H9 (cell line): Measurements from ENCODE around the gene CXCR3. TPM values are rescaled to one million over a fixed set of nuclear protein-coding genes. Genes with fewer than 3 reads are reported as not detected.

Source experiments
- DNase-seq: peaks from one replicate; pipeline ENCODE4 v3.0.0-alpha.2; 2017
- H2AFZ ChIP-seq: one replicate; pipeline ENCODE4 v1.6.1; 2013; ENCODE audit warnings: mild to moderate bottlenecking, low read length, control low read depth, moderate library complexity
- H2AK5ac ChIP-seq: 2 replicates; pipeline ENCODE4 v1.6.1; 2013; ENCODE audit warnings: low read length, control low read depth, mixed read lengths; ENCODE audit not compliant: insufficient read length
- H2BK120ac ChIP-seq: one replicate; pipeline ENCODE4 v1.6.1; 2013; ENCODE audit warnings: low read depth, mild to moderate bottlenecking, low read length, control low read depth, inconsistent platforms; ENCODE audit not compliant: poor library complexity, severe bottlenecking
- H2BK12ac ChIP-seq: 2 replicates; pipeline ENCODE4 v1.6.1; 2013; ENCODE audit warnings: low read length, control low read depth, mixed read lengths, low read depth; ENCODE audit not compliant: insufficient read length
- H2BK15ac ChIP-seq: 2 replicates; pipeline ENCODE4 v1.6.1; 2013; ENCODE audit warnings: low read depth, low read length, control low read depth
- H2BK20ac ChIP-seq: one replicate; pipeline ENCODE4 v1.6.1; 2013; ENCODE audit warnings: low read depth, mild to moderate bottlenecking, low read length, control low read depth, inconsistent platforms; ENCODE audit not compliant: poor library complexity, severe bottlenecking
- H2BK5ac ChIP-seq: 2 replicates; pipeline ENCODE4 v1.6.1; 2013; ENCODE audit warnings: low read length, control low read depth, mixed read lengths; ENCODE audit not compliant: insufficient read length
- H3K14ac ChIP-seq: 2 replicates; pipeline ENCODE4 v1.6.1; 2013; ENCODE audit warnings: low read length, control low read depth; ENCODE audit not compliant: insufficient read depth
- H3K18ac ChIP-seq: 2 replicates; pipeline ENCODE4 v1.6.1; 2013; ENCODE audit warnings: low read depth, mild to moderate bottlenecking, mixed read lengths, low read length, control low read depth; ENCODE audit not compliant: insufficient read length
- H3K23ac ChIP-seq: 2 replicates; pipeline ENCODE4 v1.6.1; 2013; ENCODE audit warnings: low read length, control low read depth, mixed read lengths, low read depth; ENCODE audit not compliant: insufficient read length
- H3K23me2 ChIP-seq: 2 replicates; pipeline ENCODE4 v1.6.1; 2013; ENCODE audit warnings: low read depth, mild to moderate bottlenecking, mixed read lengths, low read length, control low read depth; ENCODE audit not compliant: insufficient read length, poor library complexity, severe bottlenecking
- H3K27ac ChIP-seq: 2 replicates; pipeline ENCODE4 v1.5.1; 2013; ENCODE audit warnings: low read length, control low read depth, mixed read lengths, low read depth; ENCODE audit not compliant: insufficient read length
- H3K27me3 ChIP-seq: 2 replicates; pipeline ENCODE4 v1.6.1; 2013; ENCODE audit warnings: low read length, control low read depth, inconsistent platforms; ENCODE audit not compliant: insufficient read depth
- H3K4ac ChIP-seq: 2 replicates; pipeline ENCODE4 v1.6.1; 2013; ENCODE audit warnings: low read depth, mild to moderate bottlenecking, control low read depth, inconsistent platforms, low read length, moderate library complexity
- H3K4me1 ChIP-seq: 2 replicates; pipeline ENCODE4 v1.6.1; 2013; ENCODE audit warnings: low read length, control low read depth, inconsistent platforms; ENCODE audit not compliant: insufficient read depth
- H3K4me2 ChIP-seq: 2 replicates; pipeline ENCODE4 v1.6.1; 2013; ENCODE audit warnings: low read length, control low read depth, mixed read lengths; ENCODE audit not compliant: insufficient read length, insufficient read depth
- H3K56ac ChIP-seq: 2 replicates; pipeline ENCODE4 v1.6.1; 2013; ENCODE audit warnings: low read depth, mild to moderate bottlenecking, mixed read lengths, low read length, control low read depth; ENCODE audit not compliant: insufficient read length
- H3K79me1 ChIP-seq: 2 replicates; pipeline ENCODE4 v1.6.1; 2013; ENCODE audit warnings: low read depth, mild to moderate bottlenecking, moderate library complexity, low read length, control low read depth, inconsistent platforms; ENCODE audit not compliant: insufficient read depth, poor library complexity, severe bottlenecking
- H3K79me2 ChIP-seq: 2 replicates; pipeline ENCODE4 v1.6.1; 2013; ENCODE audit warnings: low read length, control low read depth, inconsistent platforms; ENCODE audit not compliant: insufficient read depth
- H3K9ac ChIP-seq: 2 replicates; pipeline ENCODE4 v1.6.1; 2013; ENCODE audit warnings: low read length, control low read depth, mixed read lengths; ENCODE audit not compliant: insufficient read length; ENCODE audit errors: extremely low read depth
- H3K9me3 ChIP-seq: one replicate; pipeline ENCODE4 v1.6.1; 2013; ENCODE audit warnings: low read depth, low read length, inconsistent platforms; ENCODE audit not compliant: control insufficient read depth
- H3T11ph ChIP-seq: one replicate; pipeline ENCODE4 v1.6.1; 2013; ENCODE audit warnings: mild to moderate bottlenecking, low read length, control low read depth, inconsistent platforms
- H4K20me1 ChIP-seq: one replicate; pipeline ENCODE4 v1.6.1; 2013; ENCODE audit not compliant: control insufficient read depth, insufficient read length, insufficient read depth
- H4K5ac ChIP-seq: 2 replicates; pipeline ENCODE4 v1.6.1; 2013; ENCODE audit warnings: low read depth, mild to moderate bottlenecking, mixed read lengths, low read length, control low read depth; ENCODE audit not compliant: insufficient read length
- H4K8ac ChIP-seq: replicated peaks from 2 replicates; pipeline ENCODE4 v1.6.1; 2013; ENCODE audit warnings: low read length, control low read depth, mixed read lengths, low read depth; ENCODE audit not compliant: insufficient read length
- H4K91ac ChIP-seq: 2 replicates; pipeline ENCODE4 v1.6.1; 2013; ENCODE audit warnings: low read depth, mild to moderate bottlenecking, moderate library complexity, mixed read lengths, low read length, control low read depth; ENCODE audit not compliant: insufficient read length
- H3K27ac Mint-ChIP-seq, 3 experiments: 2 replicates in 2 of 3; 3 replicates in 1 of 3; pipeline ENCODE4 v1.8.0; 2020 to 2021; ENCODE audit warnings: mixed read lengths in 3 of 3, mild to moderate bottlenecking in 1 of 3, moderate library complexity in 1 of 3
- H3K27me3 Mint-ChIP-seq: 2 replicates; pipeline ENCODE4 v1.8.0; 2021; ENCODE audit warnings: low read depth, mild to moderate bottlenecking, moderate library complexity, mixed read lengths
- H3K36me3 Mint-ChIP-seq, 3 experiments: 2 replicates in 2 of 3; 3 replicates in 1 of 3; pipeline ENCODE4 v1.8.0; 2020 to 2021; ENCODE audit warnings: low read depth in 3 of 3, mixed read lengths in 3 of 3; ENCODE audit not compliant: insufficient read depth in 1 of 3
- H3K4me1 Mint-ChIP-seq, 2 experiments: 2 replicates each; pipeline ENCODE4 v1.8.0; 2020; ENCODE audit warnings: mixed read lengths in 2 of 2
- H3K4me3 Mint-ChIP-seq, 2 experiments: 2 replicates in 1 of 2; 3 replicates in 1 of 2; pipeline ENCODE4 v1.8.0; 2020 to 2021; ENCODE audit warnings: mild to moderate bottlenecking in 2 of 2, mixed read lengths in 2 of 2, moderate library complexity in 1 of 2
- H3K9me3 Mint-ChIP-seq, 2 experiments: 2 replicates in 1 of 2; 3 replicates in 1 of 2; pipeline ENCODE4 v1.8.0; 2020; ENCODE audit warnings: mild to moderate bottlenecking in 2 of 2, mixed read lengths in 2 of 2, moderate library complexity in 1 of 2
- WGBS: extraction: QIAGEN DNeasy Blood & Tissue Kit; methylation state at CpG from one replicate; pipeline ENCODE4 v1.1.7; 2013; ENCODE audit warnings: missing lambda C conversion rate, low lambda C conversion rate, mixed read lengths; ENCODE audit not compliant: insufficient read length; ENCODE audit errors: extremely low coverage; 5-methylcytosine and 5-hydroxymethylcytosine counted together
- total RNA-seq: library from RNA; stranded (reverse); gene quantifications from 2 replicates; pipeline ENCODE4 v1.2.1, GENCODE V29; 2021
- TF ChIP-seq, protein P1 (sequence below): fragments of 200-600 bp; sonication (generic); conservative IDR thresholded peaks from 3 replicates; pipeline ENCODE4 v1.8.0; 2021; ENCODE audit warnings: antibody characterized with exemption, mild to moderate bottlenecking

CXCR3 gene
- total RNA-seq, 1 experiment from 2014 or later: not detected

GRCh38 chrX:71615954-71616353, 2.4 kb downstream of the CXCR3 start:
- H2AFZ ChIP-seq: no peak overlapping the region
- no peak for DNase-seq
- no peak overlapping the region for H4K8ac ChIP-seq
- H3K18ac ChIP-seq: no peak overlapping the region
- Mint-ChIP-seq H3K4me3 (no peak overlapping the region), H3K9me3 (peaks cover 71 to 86% of the 10 kb centered on the region in 2 experiments), H3K4me1 (0 out of 4 replicates have a peak, but pooled peaks cover 0 to 5% of the 10 kb centered on the region in 2 experiments), H3K36me3 (peaks cover 9 to 32% (median 12%) of the 10 kb centered on the region in 3 experiments), H3K27me3 (no peaks in the 10 kb centered on the region), H3K27ac (peak overlapping the region in 1 of 3 experiments; percentile 34; a peak in 1 of 7 replicates)
- no peak overlapping the region for H3K56ac ChIP-seq
- no CpG with 5 or more reads among the region's 10 CpGs for WGBS
- H2AK5ac ChIP-seq: no peak overlapping the region
- H4K20me1 ChIP-seq: no peaks in the 10 kb centered on the region
- H3K27ac ChIP-seq: no peak overlapping the region
- no peak overlapping the region for H2BK5ac ChIP-seq
- no peak overlapping the region for H3K4me2 ChIP-seq
- no peak overlapping the region for H2BK15ac ChIP-seq
- H2BK20ac ChIP-seq: no peak overlapping the region
- H2BK12ac ChIP-seq: no peak overlapping the region
- peaks cover 48% of the 10 kb centered on the region for H3K9me3 ChIP-seq
- TF ChIP-seq, protein P1, sequence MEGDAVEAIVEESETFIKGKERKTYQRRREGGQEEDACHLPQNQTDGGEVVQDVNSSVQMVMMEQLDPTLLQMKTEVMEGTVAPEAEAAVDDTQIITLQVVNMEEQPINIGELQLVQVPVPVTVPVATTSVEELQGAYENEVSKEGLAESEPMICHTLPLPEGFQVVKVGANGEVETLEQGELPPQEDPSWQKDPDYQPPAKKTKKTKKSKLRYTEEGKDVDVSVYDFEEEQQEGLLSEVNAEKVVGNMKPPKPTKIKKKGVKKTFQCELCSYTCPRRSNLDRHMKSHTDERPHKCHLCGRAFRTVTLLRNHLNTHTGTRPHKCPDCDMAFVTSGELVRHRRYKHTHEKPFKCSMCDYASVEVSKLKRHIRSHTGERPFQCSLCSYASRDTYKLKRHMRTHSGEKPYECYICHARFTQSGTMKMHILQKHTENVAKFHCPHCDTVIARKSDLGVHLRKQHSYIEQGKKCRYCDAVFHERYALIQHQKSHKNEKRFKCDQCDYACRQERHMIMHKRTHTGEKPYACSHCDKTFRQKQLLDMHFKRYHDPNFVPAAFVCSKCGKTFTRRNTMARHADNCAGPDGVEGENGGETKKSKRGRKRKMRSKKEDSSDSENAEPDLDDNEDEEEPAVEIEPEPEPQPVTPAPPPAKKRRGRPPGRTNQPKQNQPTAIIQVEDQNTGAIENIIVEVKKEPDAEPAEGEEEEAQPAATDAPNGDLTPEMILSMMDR: no peak
- no peak overlapping the region for H3K23ac ChIP-seq
- no peak overlapping the region for H4K5ac ChIP-seq
- no peaks in the 10 kb centered on the region for H3K79me1 ChIP-seq
- no peak overlapping the region for H3K14ac ChIP-seq
- H4K91ac ChIP-seq: no peak overlapping the region
- H3T11ph ChIP-seq: no peak overlapping the region
- H3K23me2 ChIP-seq: no peaks in the 10 kb centered on the region
- H3K79me2 ChIP-seq: no peaks in the 10 kb centered on the region
- H3K4me1 ChIP-seq: no peaks in the 10 kb centered on the region
- no peaks in the 10 kb centered on the region for H3K27me3 ChIP-seq
- no peak overlapping the region for H3K9ac ChIP-seq
- H2BK120ac ChIP-seq: no peak overlapping the region
- no peak overlapping the region for H3K4ac ChIP-seq
